AG09309 (cell line): Measurements from ENCODE around the gene ITGAD.

ENCODE experiments used
- DNase-seq: peaks from one replicate; pipeline ENCODE4 v3.0.0-alpha.2; 2010; ENCODE audit warnings: low read depth
- H3K4me3 ChIP-seq: 2 replicates; pipeline ENCODE4 v1.5.1; 2011; ENCODE audit warnings: mild to moderate bottlenecking, low read depth, low read length, moderate library complexity; ENCODE audit not compliant: control insufficient read depth
- TF ChIP-seq, protein P1 (sequence below): IDR thresholded peaks from 2 replicates; pipeline ENCODE4 v1.5.1; 2011; ENCODE audit warnings: mild to moderate bottlenecking, low read depth, low read length, inconsistent platforms; ENCODE audit not compliant: insufficient read depth, control insufficient read depth; ENCODE audit errors: missing control alignments

The ITGAD gene

DNA sequence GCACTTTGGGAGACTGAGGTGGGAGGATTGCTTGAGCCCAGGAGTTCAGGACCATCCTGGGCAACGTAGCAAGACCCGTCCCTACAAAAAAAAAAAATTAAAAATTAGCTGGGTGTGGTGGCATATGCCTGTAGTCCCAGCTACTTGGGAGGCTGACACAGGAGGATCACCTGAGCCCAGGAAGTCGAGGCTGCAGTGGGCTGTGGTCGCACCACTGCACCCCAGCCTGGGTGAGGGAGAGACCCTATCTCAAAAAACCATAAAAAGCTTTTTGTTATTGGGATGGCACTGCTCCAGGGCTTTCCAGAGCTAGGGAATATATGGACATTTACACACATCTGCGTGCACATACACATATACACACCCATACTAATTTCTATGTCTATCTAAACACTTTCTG lies 58.1 kb downstream of the ITGAD start:
- TF ChIP-seq, protein P1, sequence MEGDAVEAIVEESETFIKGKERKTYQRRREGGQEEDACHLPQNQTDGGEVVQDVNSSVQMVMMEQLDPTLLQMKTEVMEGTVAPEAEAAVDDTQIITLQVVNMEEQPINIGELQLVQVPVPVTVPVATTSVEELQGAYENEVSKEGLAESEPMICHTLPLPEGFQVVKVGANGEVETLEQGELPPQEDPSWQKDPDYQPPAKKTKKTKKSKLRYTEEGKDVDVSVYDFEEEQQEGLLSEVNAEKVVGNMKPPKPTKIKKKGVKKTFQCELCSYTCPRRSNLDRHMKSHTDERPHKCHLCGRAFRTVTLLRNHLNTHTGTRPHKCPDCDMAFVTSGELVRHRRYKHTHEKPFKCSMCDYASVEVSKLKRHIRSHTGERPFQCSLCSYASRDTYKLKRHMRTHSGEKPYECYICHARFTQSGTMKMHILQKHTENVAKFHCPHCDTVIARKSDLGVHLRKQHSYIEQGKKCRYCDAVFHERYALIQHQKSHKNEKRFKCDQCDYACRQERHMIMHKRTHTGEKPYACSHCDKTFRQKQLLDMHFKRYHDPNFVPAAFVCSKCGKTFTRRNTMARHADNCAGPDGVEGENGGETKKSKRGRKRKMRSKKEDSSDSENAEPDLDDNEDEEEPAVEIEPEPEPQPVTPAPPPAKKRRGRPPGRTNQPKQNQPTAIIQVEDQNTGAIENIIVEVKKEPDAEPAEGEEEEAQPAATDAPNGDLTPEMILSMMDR, result no peak
- H3K4me3 ChIP-seq, result no peak overlapping the region
- no peak for DNase-seq

DNA sequence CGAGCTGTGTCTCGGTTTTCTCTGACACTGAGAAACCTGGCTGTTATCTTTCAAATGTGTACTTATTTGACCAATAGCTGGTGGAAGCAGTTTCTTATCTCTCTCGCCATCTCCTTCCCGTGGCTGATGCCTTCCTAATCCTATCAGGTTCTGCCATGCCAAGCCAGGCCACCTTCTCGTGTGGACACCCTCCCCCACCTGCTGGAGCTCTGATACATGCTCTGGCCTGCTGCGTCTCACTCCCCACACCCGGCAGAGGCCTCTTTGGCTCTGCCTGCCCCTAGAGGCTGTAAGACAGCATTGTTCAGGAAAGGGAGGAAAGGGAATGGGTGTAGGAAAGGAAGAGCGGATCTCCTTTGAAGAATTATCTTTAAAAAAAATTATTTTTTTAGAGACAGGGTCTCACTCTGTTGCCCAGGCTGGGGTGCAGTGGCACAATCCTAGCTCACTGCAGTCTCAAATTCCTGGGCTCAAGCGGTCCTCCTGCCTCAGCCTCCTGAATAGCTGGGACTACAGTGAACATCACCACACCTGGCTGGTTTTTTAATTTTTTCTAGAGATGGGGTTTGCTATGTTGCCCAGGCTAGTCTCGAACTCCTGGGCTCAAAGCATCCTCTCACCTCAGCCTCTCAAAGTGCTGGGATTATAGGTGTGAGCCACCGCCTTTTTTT lies 58.7 kb downstream of the ITGAD start:
- TF ChIP-seq, protein P1, result peak; percentile 74
- no peak overlapping the region for H3K4me3 ChIP-seq
- DNase-seq, result no peak

DNA sequence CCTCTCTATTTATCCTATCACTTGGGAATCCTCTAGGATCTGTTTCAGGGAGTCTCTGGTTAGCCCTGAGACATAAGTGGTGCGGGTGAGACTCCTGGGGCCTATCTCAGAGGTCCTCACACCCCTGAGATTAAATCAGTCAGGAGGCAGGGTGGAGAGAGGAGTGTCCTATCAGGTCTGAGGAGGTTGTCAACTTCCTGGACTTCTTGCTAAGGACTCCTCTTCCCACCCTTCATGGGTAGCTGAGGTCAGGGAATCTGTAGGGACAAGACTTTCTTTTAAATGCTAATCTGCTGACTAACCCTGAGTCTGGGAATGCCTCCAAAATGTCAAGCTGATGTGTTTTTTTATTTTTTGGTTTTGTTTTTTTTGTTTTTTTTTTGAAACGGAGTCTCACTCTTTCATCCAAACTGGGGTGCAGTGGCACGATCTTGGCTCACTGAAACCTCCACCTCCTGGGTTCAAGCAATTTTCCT lies 59.5 kb downstream of the ITGAD start:
- no peak overlapping the region for H3K4me3 ChIP-seq
- TF ChIP-seq, protein P1, result no peak
- peak; percentile 82 for DNase-seq

DNA sequence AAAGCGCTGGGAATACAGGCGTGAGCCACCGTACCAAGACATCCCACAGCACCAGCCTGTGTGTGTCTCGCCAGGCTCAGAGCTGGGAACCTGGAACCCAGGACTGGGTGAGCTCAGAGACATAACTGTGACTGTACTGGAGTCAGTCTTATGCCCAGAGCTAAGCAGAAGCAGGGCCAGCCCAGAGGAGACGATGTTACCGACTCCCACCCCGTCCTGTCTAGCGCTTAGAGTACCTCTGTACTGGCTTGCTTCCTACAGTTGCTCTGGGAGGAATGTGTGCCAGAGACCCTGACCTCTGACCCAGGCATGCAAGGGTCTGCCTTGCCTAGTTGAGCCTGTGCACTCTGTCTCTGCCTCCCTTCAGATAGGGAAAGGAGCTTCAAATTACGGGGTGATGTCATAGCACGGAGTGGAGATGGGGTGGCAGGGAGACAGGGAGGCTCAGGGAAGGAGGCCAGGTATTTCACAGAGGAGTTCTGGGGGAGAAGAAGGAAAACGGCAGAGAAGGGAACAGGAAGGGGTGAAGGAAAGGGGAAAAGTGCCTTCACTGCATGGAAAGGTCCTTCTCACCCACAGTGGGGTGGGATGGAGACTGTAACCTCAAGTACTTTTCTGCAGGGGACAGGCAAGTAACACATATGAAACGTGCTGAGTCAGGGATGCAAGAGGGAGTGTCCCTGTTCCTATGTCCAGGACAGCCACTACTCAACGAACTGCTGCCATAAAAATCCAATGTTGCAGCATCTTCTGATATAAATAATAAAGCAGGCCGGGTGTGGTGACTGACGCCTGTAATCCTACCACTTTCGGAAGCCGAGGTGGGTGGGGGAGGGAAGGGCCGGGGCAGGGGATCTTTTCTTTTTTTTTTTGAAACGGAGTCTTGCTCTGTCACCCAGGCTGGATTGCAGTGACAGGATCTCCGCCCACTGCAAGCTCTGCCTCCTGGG lies 60.4 kb downstream of the ITGAD start:
- DNase-seq, result no peak
- H3K4me3 ChIP-seq, result no peak overlapping the region

DNA sequence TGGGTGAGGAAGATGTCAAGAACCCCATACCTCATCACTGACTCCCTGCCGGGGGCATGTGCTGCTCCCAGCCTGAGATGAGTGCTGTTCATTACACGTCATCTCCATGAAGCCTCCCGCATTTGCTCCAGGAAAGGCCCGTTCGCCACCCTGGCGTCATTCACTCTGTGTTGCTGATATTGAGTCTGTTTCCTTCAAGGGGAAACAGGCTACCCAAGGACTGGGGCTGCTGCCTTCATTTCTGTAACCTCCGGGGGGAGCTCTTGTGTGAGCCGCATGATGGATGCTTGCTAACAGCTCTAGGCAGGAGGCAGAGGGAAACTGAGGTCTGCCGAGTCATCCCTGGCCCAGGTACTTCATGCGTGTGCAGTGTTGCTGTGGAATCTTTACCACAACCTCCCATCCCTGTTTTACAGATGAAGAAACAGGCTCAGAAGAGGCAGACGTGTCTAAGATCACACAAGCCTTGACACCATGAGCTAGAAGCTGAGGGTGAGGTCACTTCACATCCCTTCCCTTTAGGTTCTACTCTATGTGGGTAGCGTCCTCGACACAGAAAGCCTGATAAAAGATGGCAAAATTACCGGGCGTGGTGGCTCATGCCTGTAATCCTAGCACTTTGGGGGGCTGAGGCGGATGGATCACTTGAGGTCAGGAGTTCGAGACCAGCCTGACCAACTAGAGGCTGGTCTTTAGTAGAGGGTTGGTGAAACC lies 62.6 kb downstream of the ITGAD start:
- no peak for DNase-seq
- TF ChIP-seq, protein P1, result no peak
- H3K4me3 ChIP-seq, result no peak overlapping the region

More for the DNA sequence above, 60.4 kb downstream of the ITGAD start:
- TF ChIP-seq, protein P1, result no peak

DNA sequence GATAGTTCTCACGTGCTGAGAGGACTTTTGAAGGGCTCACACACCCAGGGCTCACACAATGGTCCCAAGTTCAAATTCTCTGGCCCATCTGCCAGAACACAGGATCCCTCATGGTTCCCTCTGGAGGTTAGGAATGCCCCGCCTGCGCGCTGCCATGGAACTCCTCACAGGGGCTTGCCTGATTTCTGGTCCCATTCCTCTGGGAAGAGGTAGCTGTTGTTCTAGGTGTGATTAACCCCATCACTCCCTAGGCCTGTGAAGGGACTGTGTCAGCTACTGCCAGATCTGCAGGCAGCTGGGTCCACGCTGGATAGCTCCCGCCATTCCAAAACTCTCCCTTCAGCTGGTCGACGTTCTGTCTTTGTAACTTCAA lies 63.8 kb downstream of the ITGAD start:
- TF ChIP-seq, protein P1, result no peak
- peak overlapping the region; percentile 5 for H3K4me3 ChIP-seq
- no peak for DNase-seq
